ENCODE data around the gene ATP6V1E1. TPM values are rescaled to one million over a fixed set of nuclear protein-coding genes. Genes with fewer than 3 reads are reported as not detected.

ATP6V1E1 gene
- 109 to 139 TPM (median 120 TPM) in 5 replicates for total RNA-seq (2022; extraction: Qiagen RNA extraction)

GRCh38 chr22:17628406-17629172 lies at the start of gene ATP6V1E1:
Gene ATP6V1E1 (minus strand): TSS chr22:17628749. CDS start chr22:17628635, 114 bp downstream.

GRCh38 chr22:17638432-17639246 lies 10.1 kb upstream of the ATP6V1E1 start, which contains the start of gene BCL2L13:
Gene BCL2L13 (plus strand): TSS chr22:17638757. CDS start chr22:17655712, 16,955 bp downstream.

GRCh38 chr22:17562906-17563870 lies 65.4 kb downstream of the ATP6V1E1 start, which contains the start of gene SLC25A18:
Gene SLC25A18 (plus strand): TSS chr22:17563498. CDS start chr22:17579945, 16,447 bp downstream.

Other genes starting within 250 kb of the ATP6V1E1 start
- 0.65 to 0.87 TPM (median 0.77 TPM) in 5 replicates for gene SLC25A18, start 65.3 kb downstream of the ATP6V1E1 start, total RNA-seq (2022; extraction: Qiagen RNA extraction)
- gene BCL2L13, start 10.0 kb upstream of the ATP6V1E1 start, total RNA-seq (2022; extraction: Qiagen RNA extraction) = 31.3 to 46.3 TPM (median 36.0 TPM) in 5 replicates
- gene BID, start 145.7 kb upstream of the ATP6V1E1 start, total RNA-seq (2022; extraction: Qiagen RNA extraction) = 61.5 to 76.8 TPM (median 75.3 TPM) in 5 replicates